ENCODE measurements around the gene PABPN1. TPM values are rescaled to one million over a fixed set of nuclear protein-coding genes. Genes with fewer than 3 reads are reported as not detected.
"Not testable (repeated sequence)": the region's sequence is repeated elsewhere in the genome, so short reads cannot be mapped to it uniquely, and the experiment has no call there.

The PABPN1 gene
- total RNA-seq, 1 experiment from 2014 or later = 184 TPM

GRCh38 chr14:23277189-23277588, 44.1 kb upstream of the PABPN1 start:
- TF ChIP-seq RAD21 (IDR thresholded peaks at IDR 0.05; ENCODE audit: low read depth) (no peak), EZH2phosphoT487 (IDR thresholded peaks at IDR 0.05; ENCODE audit: borderline replicate concordance) (no peak), EZH2 (IDR thresholded peaks at IDR 0.05) (no peak), POLR2A (IDR thresholded peaks at IDR 0.05; ENCODE audit: borderline replicate concordance, extremely low read depth, insufficient read depth, insufficient read length) (no peak), ATF3 (IDR thresholded peaks at IDR 0.05) (no peak), ZFX (IDR thresholded peaks at IDR 0.05) (no peak), CEBPB (IDR thresholded peaks at IDR 0.05; ENCODE audit: low read depth) (no peak), ZNF274 (IDR thresholded peaks at IDR 0.05; ENCODE audit: low read depth, low read length) (no peak), YY1 (IDR thresholded peaks at IDR 0.05; ENCODE audit: extremely low read depth, insufficient replicate concordance, low read depth, low read length) (no peak), MAX (IDR thresholded peaks at IDR 0.05) (no peak)
- Histone ChIP-seq H3K4me2 (ENCODE audit: low read length) (no peak overlapping the region), H4K20me1 (ENCODE audit: insufficient read depth) (no peaks in the 10 kb centered on the region), H3K4me3 (replicated peaks in 1 of 2; ENCODE audit: low read depth in 1 of 2, low read length in 2 of 2) (no peak overlapping the region), H3K27me3 (ENCODE audit: insufficient read depth, low read length) (no peaks in the 10 kb centered on the region), H3K79me2 (ENCODE audit: insufficient read depth, low read length) (no peaks in the 10 kb centered on the region), H3K9me3 (ENCODE audit: control insufficient read depth in 1 of 2, insufficient read depth in 1 of 2, low read depth in 1 of 2, low read length in 2 of 2) (no peaks in the 10 kb centered on the region), H3K27ac (ENCODE audit: low read depth, low read length) (no peak overlapping the region), H2AFZ (ENCODE audit: low read depth, low read length, poor library complexity, severe bottlenecking) (no peak overlapping the region), H3K9ac (ENCODE audit: low read length) (no peak overlapping the region), H3K4me1 (ENCODE audit: control insufficient read depth in 1 of 2, insufficient read depth in 2 of 2, low read length in 2 of 2) (peaks cover 3 to 23% of the 10 kb centered on the region in 2 experiments; a peak in 2 of 4 replicates), H3K36me3 (ENCODE audit: control insufficient read depth in 1 of 2, insufficient read depth in 2 of 2, low read length in 2 of 2) (no peaks in the 10 kb centered on the region; a peak in 1 of 4 replicates), H3K9me2 (ENCODE audit: insufficient read depth) (no peaks in the 10 kb centered on the region)
- DNase-seq (ENCODE audit: low read depth, low spot score) (no peak), ATAC-seq (no peak)
- ChIA-PET CTCF (no interaction called here), RAD21 (ENCODE audit: low non-redundant PET in 1 of 2, low total read pairs in 2 of 2, uncharacterized antibody in 2 of 2, unreplicated experiment in 2 of 2) (interaction anchor here in 1 of 2 experiments (1.4 kb wide), 1 partner anchor 44 kb away, joined by 3 read pairs; the partner anchor contains the start of gene PABPN1), POLR2A (no interaction called here)
- intact Hi-C loops (cut with micrococcal nuclease) = no loop called here
- BruUV-seq (replicated peaks) = no TSS peak

- H3K36me3 ChIP-seq (ENCODE audit: control insufficient read depth in 1 of 2, insufficient read depth in 2 of 2, low read length in 2 of 2); H3K4me3 ChIP-seq (replicated peaks in 1 of 2; ENCODE audit: low read depth in 1 of 2, low read length in 2 of 2); H2AFZ ChIP-seq (ENCODE audit: low read depth, low read length, poor library complexity, severe bottlenecking); intact Hi-C loops (cut with micrococcal nuclease); POLR2A ChIA-PET; H3K9me2 ChIP-seq (ENCODE audit: insufficient read depth); RAD21 ChIA-PET (ENCODE audit: low non-redundant PET in 1 of 2, low total read pairs in 2 of 2, uncharacterized antibody in 2 of 2, unreplicated experiment in 2 of 2); H3K79me2 ChIP-seq (ENCODE audit: insufficient read depth, low read length); ATAC-seq; BruUV-seq (replicated peaks); H3K9me3 ChIP-seq (ENCODE audit: control insufficient read depth in 1 of 2, insufficient read depth in 1 of 2, low read depth in 1 of 2, low read length in 2 of 2); H3K27ac ChIP-seq (ENCODE audit: low read depth, low read length); DNase-seq (ENCODE audit: low read depth, low spot score); H3K9ac ChIP-seq (ENCODE audit: low read length); H4K20me1 ChIP-seq (ENCODE audit: insufficient read depth); H3K27me3 ChIP-seq (ENCODE audit: insufficient read depth, low read length): not testable (repeated sequence)
- Histone ChIP-seq H3K4me1 (ENCODE audit: control insufficient read depth in 1 of 2, insufficient read depth in 2 of 2, low read length in 2 of 2) (peaks cover 3 to 23% of the 10 kb centered on the region in 2 experiments; a peak in 2 of 4 replicates), H3K4me2 (ENCODE audit: low read length) (peak overlapping the region; percentile 33; the same call in 1 of the 2 replicates)
- CTCF ChIA-PET = interaction anchor here (1.6 kb wide), 1 partner anchor 23 kb away, joined by 4 read pairs; no protein-coding TSS in a partner anchor
Measured at GRCh38 chr14:23277928-23278327, 43.3 kb upstream of the PABPN1 start.
